ENCODE results near the gene VPS13D.

DNA sequence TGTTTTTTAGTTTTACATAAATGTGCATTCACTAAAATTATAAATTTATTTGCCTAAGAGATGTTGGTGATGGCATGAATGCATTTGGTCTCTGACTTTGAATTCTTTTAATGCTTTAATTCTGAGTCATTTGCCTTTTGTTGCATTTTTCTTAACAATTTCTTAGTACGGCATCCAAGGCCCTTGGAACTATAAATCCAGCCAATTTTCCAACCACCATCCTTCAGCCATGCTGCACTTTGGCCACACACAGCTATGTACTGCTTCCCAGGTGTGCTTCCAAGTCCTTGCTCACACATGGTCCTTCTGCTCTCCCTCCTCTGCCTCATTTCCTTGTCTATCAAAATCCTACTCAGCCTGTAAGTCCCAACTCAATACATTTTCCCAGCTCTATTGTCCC, 227.1 kb downstream of the VPS13D start:
- TF ChIP-seq EZH2 (IDR thresholded peaks at IDR 0.05; ENCODE audit: borderline replicate concordance, low read depth, low read length, severe bottlenecking) (no peak), CTCF (IDR thresholded peaks at IDR 0.05; ENCODE audit: borderline replicate concordance, extremely low read depth, low read length, poor library complexity, severe bottlenecking) (no peak)
